PFSK-1 (cell line): ENCODE data around the gene NEIL1.

ENCODE experiments used
- FOXP2 ChIP-seq: optimal IDR thresholded peaks from 2 replicates; pipeline ENCODE3; 2011; ENCODE audit warnings: borderline replicate concordance, control low read depth, inconsistent platforms; ENCODE audit not compliant: insufficient read depth; ENCODE audit errors: extremely low read length, extremely low read depth
- POLR2AphosphoS5 ChIP-seq: IDR thresholded peaks from 2 replicates; pipeline ENCODE4 v1.6.1; 2012; ENCODE audit warnings: low read depth, mild to moderate bottlenecking, control low read depth, low read length, moderate library complexity
- REST ChIP-seq, 2 experiments: IDR thresholded peaks; 2 replicates each; pipeline versions ENCODE4 v1.6.1 to v1.8.0; 2011 to 2012; ENCODE audit warnings: low read depth in 2 of 2, low read length in 2 of 2, control low read depth in 1 of 2, inconsistent platforms in 1 of 2, mild to moderate bottlenecking in 1 of 2, moderate library complexity in 1 of 2; ENCODE audit not compliant: insufficient read depth in 1 of 2
- SIN3A ChIP-seq: IDR thresholded peaks from 2 replicates; pipeline ENCODE4 v1.6.1; 2012; ENCODE audit warnings: mild to moderate bottlenecking, low read length, moderate library complexity, borderline replicate concordance; ENCODE audit not compliant: insufficient read depth
- TAF1 ChIP-seq: IDR thresholded peaks from 2 replicates; pipeline ENCODE4 v1.6.1; 2012; ENCODE audit warnings: low read length, control low read depth, borderline replicate concordance; ENCODE audit not compliant: insufficient read depth

The NEIL1 gene

GRCh38 chr15:75357976-75358673 is 11.3 kb downstream of the NEIL1 start:
- no peak for TF ChIP-seq REST (IDR thresholded peaks at IDR 0.05; ENCODE audit: insufficient read depth in 1 of 2, low read depth in 2 of 2, low read length in 2 of 2)
- no peak for TF ChIP-seq SIN3A
- no peak for TF ChIP-seq POLR2AphosphoS5

GRCh38 chr15:75358771-75359536 is 12.1 kb downstream of the NEIL1 start:
- no peak for TF ChIP-seq REST (IDR thresholded peaks at IDR 0.05; ENCODE audit: insufficient read depth in 1 of 2, low read depth in 2 of 2, low read length in 2 of 2)
- TF ChIP-seq POLR2AphosphoS5, result no peak
- no peak for TF ChIP-seq TAF1
- TF ChIP-seq FOXP2, result no peak
- no peak for TF ChIP-seq SIN3A

- TF ChIP-seq SIN3A (no peak), TAF1 (no peak), FOXP2 (no peak), POLR2AphosphoS5 (no peak), REST (IDR thresholded peaks at IDR 0.05; ENCODE audit: insufficient read depth in 1 of 2, low read depth in 2 of 2, low read length in 2 of 2) (no peak)
Observed at GRCh38 chr15:75359537-75360250, 12.9 kb downstream of the NEIL1 start.

- no peak for TF ChIP-seq REST (IDR thresholded peaks at IDR 0.05; ENCODE audit: insufficient read depth in 1 of 2, low read depth in 2 of 2, low read length in 2 of 2)
- TF ChIP-seq FOXP2, result no peak
- TF ChIP-seq TAF1, result no peak
- no peak for TF ChIP-seq SIN3A
- TF ChIP-seq POLR2AphosphoS5, result no peak
Observed at GRCh38 chr15:75360391-75360790, 13.6 kb downstream of the NEIL1 start.
